Naive B cell (primary cell): ENCODE data around the gene EFNA4. TPM values are rescaled to one million over a fixed set of nuclear protein-coding genes. Genes with fewer than 3 reads are reported as not detected.

Experiments
- ATAC-seq, 2 donors: fragments of 150-1000 bp; cut with Tn5 transposase; 2 replicates each; pipeline ENCODE4 v1.10.0; 2021; ENCODE audit warnings: low read depth in 2 of 2, mild to moderate bottlenecking in 2 of 2, moderate library complexity in 2 of 2
- DNase-seq: peaks from one replicate; pipeline ENCODE4 v3.0.0; 2022
- H3K27ac Mint-ChIP-seq, 6 donors: one replicate each; pipeline ENCODE4 v1.8.0; 2020 to 2022; ENCODE audit warnings: mild to moderate bottlenecking in 6 of 6, mixed read lengths in 6 of 6, moderate library complexity in 5 of 6, inconsistent platforms in 2 of 6
- H3K27me3 Mint-ChIP-seq, 3 donors: one replicate each; pipeline ENCODE4 v1.8.0; 2021 to 2022; ENCODE audit warnings: mixed read lengths in 3 of 3, mild to moderate bottlenecking in 1 of 3
- H3K36me3 Mint-ChIP-seq, 2 donors: one replicate each; pipeline ENCODE4 v1.8.0; 2020 to 2022; ENCODE audit warnings: mixed read lengths in 2 of 2, inconsistent platforms in 1 of 2, mild to moderate bottlenecking in 1 of 2
- H3K4me1 Mint-ChIP-seq, 3 donors: one replicate each; pipeline ENCODE4 v1.8.0; 2020 to 2022; ENCODE audit warnings: mixed read lengths in 3 of 3, inconsistent platforms in 1 of 3, mild to moderate bottlenecking in 1 of 3, moderate library complexity in 1 of 3
- H3K4me3 Mint-ChIP-seq, 8 donors: one replicate each; pipeline ENCODE4 v1.8.0; 2020 to 2022; ENCODE audit warnings: mild to moderate bottlenecking in 8 of 8, mixed read lengths in 8 of 8, moderate library complexity in 8 of 8, inconsistent platforms in 2 of 8
- H3K9me3 Mint-ChIP-seq, 7 donors: one replicate each; pipeline ENCODE4 v1.8.0; 2020 to 2022; ENCODE audit warnings: mixed read lengths in 7 of 7, mild to moderate bottlenecking in 5 of 7, inconsistent platforms in 2 of 7, moderate library complexity in 1 of 7
- polyA plus RNA-seq, 6 donors: library from polyadenylated mRNA; unstranded; fragments of 300-500 nt; fragmentation: Illumina TruSeq; gene quantifications; one replicate each; pipeline ENCODE4 v1.2.3, GENCODE V29; 2021; ENCODE audit warnings: low read depth in 6 of 6

EFNA4 gene
- polyA plus RNA-seq, 6 donors from 2014 or later, result 2.6 to 6.0 (median 3.3) TPM; not detected in 1

DNA sequence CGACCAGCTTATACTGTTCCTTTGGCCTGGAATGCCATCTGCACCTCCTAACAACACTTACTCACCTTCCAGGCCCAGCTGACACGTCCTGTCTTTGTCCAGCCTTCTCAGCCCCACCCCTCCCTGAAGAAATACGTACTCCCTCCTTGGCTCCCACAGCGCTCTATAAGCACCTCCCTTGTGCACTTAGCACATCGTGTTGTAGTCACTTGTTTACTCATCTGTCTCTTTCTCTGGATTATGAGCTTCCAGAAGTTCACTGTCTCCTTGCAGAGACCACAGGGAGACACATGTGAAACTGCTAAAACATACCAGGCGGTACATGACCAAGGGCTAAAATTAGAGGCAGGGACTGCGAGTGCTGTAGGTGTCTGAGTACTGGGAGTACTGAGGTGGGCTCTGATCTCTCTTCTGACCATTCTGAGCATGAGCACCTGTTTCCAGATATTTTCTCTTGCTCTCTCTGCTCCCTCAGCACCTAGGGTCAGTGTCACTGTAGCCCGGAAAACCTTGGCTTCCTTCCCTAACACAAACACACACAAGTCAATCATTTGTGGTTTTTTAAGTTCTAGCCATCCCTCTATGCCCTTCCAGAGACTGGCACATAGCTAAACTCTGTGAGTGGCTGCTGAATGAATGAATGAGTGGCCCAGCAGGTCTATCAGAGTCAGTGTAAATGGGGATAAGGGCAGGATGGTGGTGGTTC, 24.8 kb upstream of the EFNA4 start:
- no peaks in the 10 kb centered on the region for H3K36me3 Mint-ChIP-seq
- no peak for ATAC-seq
- no peak for DNase-seq
- peak overlapping the region in 1 of 6 donors; percentile 62 for H3K27ac Mint-ChIP-seq
- H3K27me3 Mint-ChIP-seq, result peaks cover 9 to 28% (median 19%) of the 10 kb centered on the region in 3 donors
- no peaks in the 10 kb centered on the region for H3K4me1 Mint-ChIP-seq
- H3K4me3 Mint-ChIP-seq, result no peak overlapping the region
- no peaks in the 10 kb centered on the region for H3K9me3 Mint-ChIP-seq

DNA sequence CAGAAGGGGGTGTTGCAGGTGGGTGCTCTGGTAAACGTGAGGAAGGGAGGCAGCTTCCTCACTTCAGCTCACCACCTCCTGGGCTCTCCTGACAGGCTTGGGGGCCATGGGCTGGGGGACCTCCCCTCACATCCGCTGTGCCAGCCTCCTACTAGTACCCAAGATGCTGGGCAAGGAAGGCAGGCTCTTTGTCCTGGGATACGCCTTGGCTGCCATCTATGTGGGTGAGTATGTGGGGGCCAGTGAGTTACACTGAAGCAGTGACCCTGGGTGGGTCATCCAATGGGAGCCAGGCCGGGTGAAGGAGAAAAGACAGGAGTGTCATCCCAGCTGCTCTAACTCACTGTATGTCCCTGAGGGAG, 24.3 kb upstream of the EFNA4 start:
- H3K4me1 Mint-ChIP-seq, result peaks cover 0 to under 1% (median 0%) of the 10 kb centered on the region in 3 donors
- no peaks in the 10 kb centered on the region for H3K36me3 Mint-ChIP-seq
- H3K27me3 Mint-ChIP-seq, result peaks cover 9 to 28% (median 19%) of the 10 kb centered on the region in 3 donors
- ATAC-seq (no peak), DNase-seq (no peak)
- no peaks in the 10 kb centered on the region for H3K9me3 Mint-ChIP-seq
- no peak overlapping the region for H3K4me3 Mint-ChIP-seq
- H3K27ac Mint-ChIP-seq, result no peak overlapping the region

GRCh38 chr1:155040358-155041093, 23.0 kb upstream of the EFNA4 start:
- H3K9me3 Mint-ChIP-seq, result no peaks in the 10 kb centered on the region
- no peaks in the 10 kb centered on the region for H3K36me3 Mint-ChIP-seq
- peaks cover 9 to 19% (median 18%) of the 10 kb centered on the region in 3 donors for H3K27me3 Mint-ChIP-seq
- H3K4me3 Mint-ChIP-seq, result no peak overlapping the region
- no peak overlapping the region for H3K27ac Mint-ChIP-seq
- ATAC-seq (no peak), DNase-seq (no peak)
- peaks cover 8 to 10% (median 10%) of the 10 kb centered on the region in 3 donors for H3K4me1 Mint-ChIP-seq

- DNase-seq, result no peak
- H3K4me1 Mint-ChIP-seq, result peaks cover 8 to 11% (median 10%) of the 10 kb centered on the region in 3 donors
Measured at GRCh38 chr1:155042789-155043188, 20.8 kb upstream of the EFNA4 start.

GRCh38 chr1:155043301-155043702, 20.2 kb upstream of the EFNA4 start:
- H3K27me3 Mint-ChIP-seq, result peaks cover 5 to 19% (median 18%) of the 10 kb centered on the region in 3 donors
- H3K9me3 Mint-ChIP-seq, result no peaks in the 10 kb centered on the region
- H3K36me3 Mint-ChIP-seq, result no peaks in the 10 kb centered on the region
- DNase-seq, result no peak
- no peak overlapping the region for H3K27ac Mint-ChIP-seq
- H3K4me3 Mint-ChIP-seq, result no peak overlapping the region
- ATAC-seq, result no peak
- H3K4me1 Mint-ChIP-seq, result peaks cover 8 to 11% (median 10%) of the 10 kb centered on the region in 3 donors

More at GRCh38 chr1:155042789-155043188, 20.8 kb upstream of the EFNA4 start:
- H3K27me3 Mint-ChIP-seq, result peaks cover 9 to 23% (median 19%) of the 10 kb centered on the region in 3 donors
- no peak overlapping the region for H3K27ac Mint-ChIP-seq
- H3K9me3 Mint-ChIP-seq, result no peaks in the 10 kb centered on the region
- no peaks in the 10 kb centered on the region for H3K36me3 Mint-ChIP-seq
- ATAC-seq, result no peak
- H3K4me3 Mint-ChIP-seq, result no peak overlapping the region

DNA sequence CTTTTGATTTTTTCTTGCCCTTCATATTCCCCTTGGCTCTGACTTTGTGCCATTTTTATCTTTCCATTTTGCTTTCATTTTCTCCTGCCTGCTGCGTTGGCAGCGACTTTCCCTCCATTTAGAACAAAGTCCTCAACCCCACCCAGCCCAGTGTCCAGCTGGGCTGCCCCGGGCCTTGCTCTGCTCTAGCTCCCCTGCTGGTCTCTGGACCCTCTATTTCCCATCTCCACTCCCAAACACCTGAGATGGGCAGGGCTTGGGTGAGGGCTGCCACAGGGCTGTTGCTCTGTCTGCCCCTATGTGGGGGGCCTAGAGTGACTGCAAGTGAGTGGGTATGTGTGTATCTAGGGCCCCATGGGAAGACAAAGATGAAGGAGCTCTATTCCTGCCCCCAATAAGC, 19.7 kb upstream of the EFNA4 start:
- Mint-ChIP-seq H3K4me1 (peaks cover 8 to 11% (median 10%) of the 10 kb centered on the region in 3 donors), H3K27ac (no peak overlapping the region), H3K27me3 (peaks cover 0 to 14% (median 13%) of the 10 kb centered on the region in 3 donors), H3K36me3 (no peaks in the 10 kb centered on the region), H3K9me3 (no peaks in the 10 kb centered on the region), H3K4me3 (no peak overlapping the region)
- no peak for ATAC-seq
- DNase-seq, result no peak

GRCh38 chr1:155044365-155044764, 19.2 kb upstream of the EFNA4 start:
- H3K27me3 Mint-ChIP-seq, result peaks cover 0 to 8% (median 7%) of the 10 kb centered on the region in 3 donors
- ATAC-seq, result no peak
- H3K9me3 Mint-ChIP-seq, result no peaks in the 10 kb centered on the region
- no peak overlapping the region for H3K4me3 Mint-ChIP-seq
- H3K27ac Mint-ChIP-seq, result no peak overlapping the region
- peaks cover 8 to 11% (median 10%) of the 10 kb centered on the region in 3 donors for H3K4me1 Mint-ChIP-seq
- H3K36me3 Mint-ChIP-seq, result no peaks in the 10 kb centered on the region
- no peak for DNase-seq

GRCh38 chr1:155044812-155045657, 18.5 kb upstream of the EFNA4 start:
- Mint-ChIP-seq H3K36me3 (no peaks in the 10 kb centered on the region), H3K27me3 (peaks cover 0 to 6% (median 6%) of the 10 kb centered on the region in 3 donors), H3K4me3 (peak overlapping the region in 2 of 8 donors; percentile 25 to 78), H3K27ac (peak overlapping the region in 1 of 6 donors; percentile 53), H3K4me1 (peaks cover 8 to 17% (median 10%) of the 10 kb centered on the region in 3 donors), H3K9me3 (no peaks in the 10 kb centered on the region)
- peak; percentile 59 for DNase-seq
- ATAC-seq, result peak; percentile 93 to 96

- Mint-ChIP-seq H3K27ac (no peak overlapping the region), H3K4me1 (peaks cover 25 to 41% (median 37%) of the 10 kb centered on the region in 3 donors), H3K9me3 (no peaks in the 10 kb centered on the region), H3K27me3 (peaks cover 0 to 6% (median 0%) of the 10 kb centered on the region in 3 donors), H3K36me3 (no peaks in the 10 kb centered on the region), H3K4me3 (peak overlapping the region in 4 of 8 donors; percentile 25 to 79 (median 63))
- DNase-seq, result no peak
- ATAC-seq, result no peak
Measured at GRCh38 chr1:155048449-155049334, 14.8 kb upstream of the EFNA4 start.

- Mint-ChIP-seq H3K4me1 (peaks cover 19 to 34% (median 31%) of the 10 kb centered on the region in 3 donors), H3K36me3 (no peaks in the 10 kb centered on the region), H3K27ac (peak overlapping the region in 1 of 6 donors; percentile 54), H3K27me3 (peaks cover 0 to 6% (median 0%) of the 10 kb centered on the region in 3 donors), H3K9me3 (no peaks in the 10 kb centered on the region), H3K4me3 (peak overlapping the region; percentile 79 to 93 (median 90))
- no peak for ATAC-seq
- no peak for DNase-seq
Measured at GRCh38 chr1:155049651-155050559, 13.6 kb upstream of the EFNA4 start.

DNA sequence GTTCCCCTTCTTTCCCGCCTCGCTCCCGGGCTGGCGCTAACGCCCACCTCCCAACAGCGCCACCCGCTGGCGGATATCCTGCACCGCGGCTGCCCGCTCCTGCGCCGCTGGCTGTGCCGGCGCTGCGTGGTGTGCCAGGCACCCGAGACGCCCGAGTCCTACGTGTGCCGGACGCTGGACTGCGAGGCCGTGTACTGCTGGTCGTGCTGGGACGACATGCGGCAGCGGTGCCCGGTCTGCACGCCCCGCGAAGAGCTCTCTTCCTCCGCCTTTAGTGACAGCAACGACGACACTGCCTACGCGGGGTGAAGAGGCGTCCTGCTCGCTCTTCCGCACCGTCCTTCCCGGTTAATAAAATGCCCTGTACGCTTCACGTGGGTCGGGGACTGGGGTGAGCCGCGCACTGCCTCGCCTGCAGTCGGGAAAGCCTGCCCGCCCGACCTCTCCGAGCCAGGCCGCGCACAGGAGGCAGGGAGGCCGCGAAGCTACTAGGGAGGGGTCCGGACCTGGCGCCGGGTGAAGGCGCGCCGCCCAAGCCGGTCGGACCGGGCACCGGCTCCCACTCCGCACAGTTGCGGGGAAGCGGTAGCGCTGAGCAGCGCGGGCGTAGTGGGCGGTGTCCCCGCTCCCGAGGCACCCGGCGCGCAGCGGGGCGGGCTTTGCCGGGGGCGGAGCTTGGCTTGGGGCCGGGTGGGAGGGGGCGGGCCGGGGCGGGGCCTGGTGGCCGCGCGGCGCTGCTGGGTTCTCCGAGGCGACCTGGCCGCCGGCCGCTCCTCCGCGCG, 12.8 kb upstream of the EFNA4 start, which contains the start of gene ADAM15:
ADAM15 (plus strand) TSS at position 757 of the 782 bp plus-strand sequence. CDS start 71 bp downstream, outside the sequence.
- Mint-ChIP-seq H3K4me3 (peak within 1 kb of the TSS; percentile 83 to 94 (median 92)), H3K27me3 (peaks cover 0 to 6% (median 0%) of the 10 kb centered on the region in 3 donors), H3K9me3 (no peaks in the 10 kb centered on the region), H3K4me1 (peaks cover 17 to 29% (median 28%) of the 10 kb centered on the region in 3 donors), H3K27ac (peak within 1 kb of the TSS; percentile 54 to 87 (median 81)), H3K36me3 (no peaks in the 10 kb centered on the region)
- peak; percentile 74 to 78 for ATAC-seq
- peak; percentile 73 for DNase-seq
